A549 (cell line): Measurements from ENCODE around the gene LRRC38. TPM values are rescaled to one million over a fixed set of nuclear protein-coding genes. Genes with fewer than 3 reads are reported as not detected.
"Not testable (repeated sequence)": the region's sequence is repeated elsewhere in the genome, so short reads cannot be mapped to it uniquely, and the experiment has no call there.

Experiments used
- ATAC-seq, 2 experiments: fragments of 200-7000 bp in 1 of 2; fragments of >200 bp in 1 of 2; cut with Nextera tagmentation in 1 of 2; cut with Tn5 transposase in 1 of 2; 3 replicates each; pipeline versions ENCODE4 v1.8.0 to v1.9.1; 2018 to 2020; ENCODE audit warnings: mild to moderate bottlenecking in 1 of 2, moderate library complexity in 1 of 2
- CTCF ChIA-PET: fragments of 300-600 bp; sonication (Branson Sonifier 250); formaldehyde crosslinking; extraction: SDS; loops from one replicate; lab custom pipeline; 2021; ENCODE audit warnings: antibody characterized with exemption, inconsistent platforms; lab: Yijun Ruan, JAX
- POLR2A ChIA-PET: fragments of 350-600 bp; formaldehyde crosslinking; extraction: SDS; loops from one replicate; lab custom pipeline; 2021; ENCODE audit warnings: antibody characterized with exemption, inconsistent platforms; lab: Yijun Ruan, JAX
- DNase-seq, 2 experiments: peaks; one replicate each; pipeline versions ENCODE4 v3.0.0 to v3.0.0-alpha.2; 2011 to 2016; ENCODE audit warnings: low read depth in 1 of 2, low spot score in 1 of 2
- FAIRE-seq: peaks from 2 replicates; lab custom pipeline; 2011; peaks lifted over from hg19 to GRCh38; lab: Jason Lieb, UNC
- H3K27ac ChIP-seq, 2 experiments: fragments of >200 bp; sonication (Bioruptor Twin); formaldehyde crosslinking; 3 replicates each; pipeline ENCODE4 v1.5.1; 2016 to 2017
- H3K4me1 ChIP-seq: fragments of >200 bp; sonication (Bioruptor Twin); formaldehyde crosslinking; 3 replicates; pipeline ENCODE4 v1.6.1; 2016
- H3K4me2 ChIP-seq: fragments of >200 bp; sonication (Bioruptor Twin); formaldehyde crosslinking; 3 replicates; pipeline ENCODE4 v1.6.1; 2016
- H3K4me3 ChIP-seq: fragments of >200 bp; sonication (Bioruptor Twin); formaldehyde crosslinking; 3 replicates; pipeline ENCODE4 v1.5.1; 2016
- H3K9me3 ChIP-seq: fragments of >200 bp; sonication (Bioruptor Twin); formaldehyde crosslinking; 3 replicates; pipeline ENCODE4 v1.6.1; 2016
- BHLHE40 ChIP-seq: IDR thresholded peaks from 2 replicates; pipeline ENCODE4 v1.6.1; 2012; ENCODE audit warnings: low read depth, low read length, inconsistent platforms
- CHD2 ChIP-seq: fragments of 150-350 bp; IDR thresholded peaks from 2 replicates; pipeline ENCODE4 v1.6.1; 2014; ENCODE audit warnings: low read length; ENCODE audit not compliant: partially characterized antibody
- EHMT2 ChIP-seq: fragments of 200-600 bp; sonication (generic); IDR thresholded peaks from 2 replicates; pipeline ENCODE4 v1.6.1; 2016; ENCODE audit warnings: antibody characterized with exemption, low read depth, mild to moderate bottlenecking, moderate library complexity
- ESRRA ChIP-seq: fragments of 150-350 bp; IDR thresholded peaks from 2 replicates; pipeline ENCODE4 v1.6.1; 2014; ENCODE audit warnings: mild to moderate bottlenecking, low read length, borderline replicate concordance
- FOSB ChIP-seq: fragments of 250-450 bp; sonication (Bioruptor Pico); IDR thresholded peaks from 2 replicates; pipeline ENCODE4 v1.5.0; 2020; ENCODE audit warnings: mild to moderate bottlenecking, moderate library complexity
- HEYL ChIP-seq: fragments of 250-450 bp; sonication (Bioruptor Pico); IDR thresholded peaks from 2 replicates; pipeline ENCODE4 v1.8.0; 2021; ENCODE audit warnings: mild to moderate bottlenecking, moderate library complexity
- KDM1A ChIP-seq: fragments of 200-600 bp; sonication (generic); IDR thresholded peaks from 2 replicates; pipeline ENCODE4 v1.6.1; 2016; ENCODE audit warnings: low read depth, mild to moderate bottlenecking
- MAZ ChIP-seq: fragments of 150-350 bp; IDR thresholded peaks from 2 replicates; pipeline ENCODE4 v1.6.1; 2014; ENCODE audit warnings: antibody characterized with exemption, low read depth, low read length, borderline replicate concordance
- MYC ChIP-seq: IDR thresholded peaks from 2 replicates; pipeline ENCODE4 v1.6.1; 2012; ENCODE audit warnings: mild to moderate bottlenecking, inconsistent platforms, low read length, improper control_type of control experiment, borderline replicate concordance
- NFE2L2 ChIP-seq: fragments of 150-350 bp; conservative IDR thresholded peaks from 2 replicates; pipeline ENCODE4 v1.6.1; 2014; ENCODE audit warnings: low read length
- PBX3 ChIP-seq: IDR thresholded peaks from 2 replicates; pipeline ENCODE4 v1.6.1; 2012
- POLR2A ChIP-seq: IDR thresholded peaks from 2 replicates; pipeline ENCODE4 v1.6.1; 2012; ENCODE audit warnings: mild to moderate bottlenecking, low read length
- POLR2AphosphoS2 ChIP-seq: conservative IDR thresholded peaks from 2 replicates; pipeline ENCODE4 v1.6.1; 2012; ENCODE audit warnings: low read length, improper control_type of control experiment, inconsistent platforms
- RARB ChIP-seq: fragments of 250-450 bp; sonication (Bioruptor Pico); IDR thresholded peaks from 2 replicates; pipeline ENCODE4 v1.8.0; 2021; ENCODE audit warnings: mild to moderate bottlenecking, moderate library complexity
- RNF2 ChIP-seq: fragments of 200-600 bp; sonication (generic); IDR thresholded peaks from 2 replicates; pipeline ENCODE4 v1.6.1; 2016; ENCODE audit warnings: low read depth, mild to moderate bottlenecking, antibody characterized with exemption, moderate library complexity, borderline replicate concordance
- SREBF2 ChIP-seq: fragments of 450-650 bp; IDR thresholded peaks from 2 replicates; pipeline ENCODE4 v1.6.1; 2014; ENCODE audit warnings: mild to moderate bottlenecking, moderate library complexity
- ZFP36 ChIP-seq: fragments of 450-650 bp; IDR thresholded peaks from 2 replicates; pipeline ENCODE4 v1.6.1; 2014; ENCODE audit warnings: borderline replicate concordance; ENCODE audit not compliant: partially characterized antibody
- WGBS: methylation state at CpG from one replicate; pipeline ENCODE4 v1.1.6; 2017; ENCODE audit errors: missing lambda C conversion rate; 5-methylcytosine and 5-hydroxymethylcytosine counted together
- polyA minus RNA-seq: library from RNA; depleted of rRNA, polyadenylated mRNA; stranded (reverse); fragments of >200 nt; gene quantifications from 2 replicates; pipeline ENCODE4 v1.2.3, GENCODE V29; 2011; rRNA and poly(A)+ RNA removed
- polyA plus RNA-seq, 4 experiments: library from polyadenylated mRNA; depleted of rRNA in 3 of 4; stranded (reverse); fragments of >200 nt; fragmentation: RNase III in 1 of 4; extraction: RNeasy Plus Mini Kit Qiagen cat#74134 plus additional on column Dnase treatment in 1 of 4; gene quantifications; 2 replicates in 3 of 4; 3 replicates in 1 of 4; pipeline ENCODE4 v1.2.3, GENCODE V29; 2011 to 2017
- TF ChIP-seq, protein P1 (sequence below): fragments of 250-450 bp; sonication (Bioruptor Pico); IDR thresholded peaks from 2 replicates; pipeline ENCODE4 v1.5.0; 2020; ENCODE audit warnings: low read depth, mild to moderate bottlenecking, moderate library complexity
- TF ChIP-seq, protein P2 (sequence below): fragments of >200 bp; sonication (Bioruptor Twin); formaldehyde crosslinking; IDR thresholded peaks from 3 replicates; pipeline ENCODE4 v1.6.1; 2016

Gene LRRC38
- polyA plus RNA-seq (2011; rRNA removed) (0.04 TPM in 1 of 2 replicates, not detected in the other), polyA plus RNA-seq (2017; fragmentation: RNase III; extraction: RNeasy Plus Mini Kit Qiagen cat#74134 plus additional on column Dnase treatment) (not detected in 3 replicates), polyA minus RNA-seq (not detected in 2 replicates)
- polyA plus RNA-seq (2012; cell fraction: cytosol; rRNA removed): not detected in 2 replicates
- polyA plus RNA-seq (2012; cell fraction: nucleus; rRNA removed): not detected in 2 replicates

DNA sequence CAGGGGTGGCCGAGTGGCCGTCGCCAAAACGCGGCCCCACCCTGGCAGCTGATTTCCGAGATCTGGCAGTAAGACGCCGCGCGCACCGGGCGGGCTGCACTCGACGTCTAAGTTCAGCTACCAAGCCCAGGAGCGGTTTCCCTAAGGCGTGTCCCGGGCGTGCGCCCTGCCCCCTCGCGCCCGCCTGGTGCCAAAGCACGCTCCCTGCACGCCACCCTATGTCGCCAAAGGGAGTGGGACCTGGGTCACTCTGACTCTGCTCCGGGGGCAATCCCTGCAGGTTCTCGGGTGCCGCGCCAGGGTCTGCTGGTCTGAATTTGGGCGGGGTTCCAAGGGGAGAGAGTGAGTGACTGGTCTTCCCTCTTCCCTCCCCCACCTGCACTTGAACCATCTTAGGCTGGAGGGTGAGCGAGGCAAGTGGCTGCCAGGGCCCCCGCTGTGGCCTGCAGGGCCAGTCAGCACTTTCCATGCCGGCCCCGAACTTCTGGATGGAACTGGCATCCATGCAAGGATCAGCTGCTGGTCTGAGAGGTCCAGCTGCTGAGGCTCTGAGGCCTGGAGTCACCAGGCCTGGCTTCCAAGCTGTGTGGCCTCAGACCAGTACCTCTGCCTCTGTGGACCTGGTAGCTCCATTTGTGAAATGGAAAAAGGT lies at the start of gene LRRC38:
Gene LRRC38, minus strand, starts transcription at position 109 of the 652 bp plus-strand sequence. CDS start 410 bp downstream, outside the sequence.
- H3K4me1 ChIP-seq: no peaks in the 10 kb centered on the region
- CTCF ChIA-PET: no interaction called here
- no peak for FAIRE-seq
- H3K27ac ChIP-seq: no peak within 1 kb of the TSS
- no peak within 1 kb of the TSS for H3K4me2 ChIP-seq
- no peak for TF ChIP-seq RNF2
- no peak for TF ChIP-seq EHMT2
- TF ChIP-seq, all 56 proteins: peak for 0
- no peaks in the 10 kb centered on the region for H3K9me3 ChIP-seq
- no peak for DNase-seq
- peak in 1 of 2 experiments; percentile 43; a peak in 2 of 6 replicates for ATAC-seq
- no peak within 1 kb of the TSS for H3K4me3 ChIP-seq
- POLR2A ChIA-PET: no interaction called here
- WGBS: 7% methylated on average over 3 of the region's 34 CpGs

DNA sequence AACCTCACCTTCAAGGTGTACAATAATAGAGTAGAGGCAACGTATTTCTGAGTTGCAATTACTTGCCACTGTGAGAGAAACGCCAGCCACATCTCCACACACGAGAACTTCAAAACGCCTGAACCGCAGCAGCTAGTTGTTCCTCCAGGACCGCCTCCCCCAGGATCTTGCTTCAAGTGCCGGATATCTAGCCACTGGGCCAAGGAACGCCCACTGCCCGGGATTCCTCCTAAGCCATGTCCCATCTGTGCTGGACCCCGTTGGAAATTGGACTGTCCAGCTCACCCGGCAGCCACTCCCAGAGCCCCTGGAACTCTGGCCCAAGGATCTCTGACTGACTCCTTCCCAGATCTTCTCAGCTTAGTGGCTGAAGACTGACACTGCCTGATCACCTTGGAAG lies 49.2 kb upstream of the LRRC38 start:
- H3K27ac ChIP-seq, H3K4me3 ChIP-seq, ATAC-seq, DNase-seq, H3K4me1 ChIP-seq, H3K4me2 ChIP-seq, FAIRE-seq, CTCF ChIA-PET, H3K9me3 ChIP-seq, POLR2A ChIA-PET: not testable (repeated sequence)
- WGBS: 40% methylated on average over 3 of the region's 11 CpGs

- CTCF ChIA-PET: no interaction called here
- 29% methylated on average over 6 of the region's 6 CpGs for WGBS
Measured at GRCh38 chr1:13560541-13560940, 46.7 kb upstream of the LRRC38 start.

More at GRCh38 chr1:13560541-13560940, 46.7 kb upstream of the LRRC38 start:
- Histone ChIP-seq H3K4me2 (no peak overlapping the region), H3K27ac (no peak overlapping the region), H3K4me1 (no peaks in the 10 kb centered on the region), H3K4me3 (no peak overlapping the region), H3K9me3 (no peaks in the 10 kb centered on the region)
- POLR2A ChIA-PET: no interaction called here
- FAIRE-seq: no peak
- TF ChIP-seq MAZ: no peak
- TF ChIP-seq KDM1A: no peak
- no peak for TF ChIP-seq PBX3
- TF ChIP-seq CHD2: no peak
- TF ChIP-seq MYC: no peak
- no peak for TF ChIP-seq HEYL (CRISPR knock-in tag)
- TF ChIP-seq, protein P1, sequence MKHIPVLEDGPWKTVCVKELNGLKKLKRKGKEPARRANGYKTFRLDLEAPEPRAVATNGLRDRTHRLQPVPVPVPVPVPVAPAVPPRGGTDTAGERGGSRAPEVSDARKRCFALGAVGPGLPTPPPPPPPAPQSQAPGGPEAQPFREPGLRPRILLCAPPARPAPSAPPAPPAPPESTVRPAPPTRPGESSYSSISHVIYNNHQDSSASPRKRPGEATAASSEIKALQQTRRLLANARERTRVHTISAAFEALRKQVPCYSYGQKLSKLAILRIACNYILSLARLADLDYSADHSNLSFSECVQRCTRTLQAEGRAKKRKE (CRISPR knock-in tag): no peak
- TF ChIP-seq ESRRA: no peak
- TF ChIP-seq ZFP36: no peak
- TF ChIP-seq POLR2A: no peak
- TF ChIP-seq FOSB (CRISPR knock-in tag): no peak
- TF ChIP-seq SREBF2: no peak
- TF ChIP-seq RNF2: no peak
- no peak for TF ChIP-seq NFE2L2
- no peak for TF ChIP-seq RARB (CRISPR knock-in tag)
- TF ChIP-seq, protein P2, sequence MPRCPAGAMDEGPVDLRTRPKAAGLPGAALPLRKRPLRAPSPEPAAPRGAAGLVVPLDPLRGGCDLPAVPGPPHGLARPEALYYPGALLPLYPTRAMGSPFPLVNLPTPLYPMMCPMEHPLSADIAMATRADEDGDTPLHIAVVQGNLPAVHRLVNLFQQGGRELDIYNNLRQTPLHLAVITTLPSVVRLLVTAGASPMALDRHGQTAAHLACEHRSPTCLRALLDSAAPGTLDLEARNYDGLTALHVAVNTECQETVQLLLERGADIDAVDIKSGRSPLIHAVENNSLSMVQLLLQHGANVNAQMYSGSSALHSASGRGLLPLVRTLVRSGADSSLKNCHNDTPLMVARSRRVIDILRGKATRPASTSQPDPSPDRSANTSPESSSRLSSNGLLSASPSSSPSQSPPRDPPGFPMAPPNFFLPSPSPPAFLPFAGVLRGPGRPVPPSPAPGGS: no peak
- TF ChIP-seq POLR2AphosphoS2: no peak
- no peak for TF ChIP-seq BHLHE40
- no peak for ATAC-seq
- no peak for DNase-seq
